NCI-H226 (cell line): ENCODE measurements around the gene TMPRSS11B.
"Not testable (repeated sequence)": the region's sequence is repeated elsewhere in the genome, so short reads cannot be mapped to it uniquely, and the experiment has no call there.

Experiments
- DNase-seq: peaks from one replicate; pipeline ENCODE4 v3.0.0-alpha.2; 2015

TMPRSS11B gene

DNA sequence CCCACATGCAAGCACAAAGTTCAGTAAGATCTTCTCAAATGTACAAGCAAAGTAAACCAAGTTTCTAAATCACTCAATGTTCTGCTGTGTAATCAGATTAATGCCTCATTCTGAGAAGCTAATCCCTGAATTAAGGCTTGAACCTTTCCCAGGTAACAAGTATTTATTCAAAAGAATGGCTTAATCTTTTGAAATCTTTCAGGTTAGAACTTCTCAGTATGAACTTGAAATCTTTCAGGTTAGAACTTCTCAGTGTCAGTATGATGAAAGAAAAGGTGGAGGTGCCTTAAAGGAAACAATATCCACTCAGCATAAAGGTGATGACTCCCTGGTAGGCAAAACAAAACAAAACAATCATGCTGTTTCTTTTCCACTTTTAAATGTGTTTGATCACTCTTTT is 29.0 kb downstream of the TMPRSS11B start:
- DNase-seq = no peak

- DNase-seq = no peak
These were observed 36.5 kb downstream of the TMPRSS11B start for GRCh38 chr4:68209003-68209402.

DNA sequence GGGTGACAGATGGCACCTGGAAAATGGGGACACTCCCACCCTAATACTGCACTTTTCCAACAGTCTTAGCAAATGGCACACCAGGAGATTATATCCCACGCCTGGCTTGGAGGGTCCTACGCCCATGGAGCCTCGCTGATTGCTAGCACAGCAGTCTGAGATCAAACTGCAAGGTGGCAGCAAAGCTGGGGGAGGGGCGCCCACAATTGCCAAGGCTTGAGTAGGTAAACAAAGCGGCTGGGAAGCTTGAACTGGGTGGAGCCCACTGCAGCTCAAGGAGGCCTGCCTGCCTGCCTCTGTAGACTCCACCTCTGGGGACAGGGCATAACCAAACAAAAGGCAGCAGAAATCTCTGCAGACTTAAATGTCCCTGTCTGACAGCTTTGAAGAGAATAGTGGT is 51.2 kb downstream of the TMPRSS11B start:
- DNase-seq = not testable (repeated sequence)

- DNase-seq = no peak
These were observed 52.3 kb downstream of the TMPRSS11B start for GRCh38 chr4:68193194-68193593.

- DNase-seq = no peak
These were observed 58.3 kb downstream of the TMPRSS11B start for GRCh38 chr4:68187145-68187544.

GRCh38 chr4:68184923-68185322 is 60.6 kb downstream of the TMPRSS11B start:
- no peak for DNase-seq

GRCh38 chr4:68183417-68183816 is 62.1 kb downstream of the TMPRSS11B start:
- DNase-seq = no peak

- no peak for DNase-seq
These were observed 63.1 kb downstream of the TMPRSS11B start for GRCh38 chr4:68182382-68182820.

DNA sequence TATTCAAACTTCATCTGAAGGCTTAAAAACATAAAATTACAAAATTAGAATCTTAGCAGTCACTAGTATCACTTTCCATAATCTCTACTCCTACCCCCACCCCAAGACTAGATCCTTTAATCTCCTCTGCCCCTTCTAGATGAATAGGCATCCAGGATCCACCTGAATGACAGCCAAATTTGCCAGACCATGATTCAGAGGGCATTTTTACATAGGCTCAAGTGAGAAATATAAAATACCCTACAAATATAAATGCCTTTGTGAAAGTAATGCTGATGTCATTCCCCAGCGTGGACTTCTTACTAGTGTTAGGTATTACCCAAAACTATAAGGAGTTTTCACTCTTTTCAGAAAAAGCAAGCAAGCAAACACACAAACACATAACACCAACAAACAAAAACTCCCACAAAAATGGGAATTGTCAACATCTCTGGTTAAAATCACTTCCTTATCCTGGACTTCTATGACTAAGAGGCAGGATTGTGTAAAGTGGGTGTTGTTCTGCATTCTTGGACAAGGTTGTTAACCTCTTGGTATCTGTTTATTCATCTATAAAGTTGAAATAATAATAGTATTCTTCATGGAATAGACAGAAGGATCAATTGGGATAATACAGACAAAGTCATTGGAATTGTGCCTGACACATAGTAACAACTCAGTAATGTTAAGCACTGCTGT is 64.5 kb downstream of the TMPRSS11B start:
- DNase-seq = peak; percentile 63

DNA sequence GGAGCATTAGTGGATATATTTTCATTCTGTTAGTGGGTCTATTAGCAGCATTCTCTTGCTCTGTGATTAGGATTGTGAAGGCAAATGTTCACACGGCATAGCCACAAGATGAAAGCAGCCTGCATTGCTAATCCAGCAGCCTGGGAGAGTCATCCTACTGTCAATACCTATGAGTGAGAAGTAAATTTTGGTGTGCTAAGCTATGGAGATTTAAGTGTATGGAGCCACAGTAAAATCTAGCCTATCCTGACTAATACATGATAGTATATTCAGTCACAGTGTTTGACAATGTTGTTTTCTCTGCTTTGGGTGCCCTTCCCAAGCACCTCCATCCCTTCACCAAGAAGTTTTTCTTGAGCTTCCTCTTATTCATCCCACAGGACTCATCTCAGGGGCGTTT is 68.6 kb downstream of the TMPRSS11B start:
- no peak for DNase-seq
